GM23338 (cell line): ENCODE measurements around the gene DPEP3. TPM values are rescaled to one million over a fixed set of nuclear protein-coding genes. Genes with fewer than 3 reads are reported as not detected.

Experiments
- ATAC-seq: fragments of 200-7000 bp; cut with Tn5 transposase; 3 replicates; pipeline ENCODE4 v1.9.1; 2020
- DNase-seq: peaks from one replicate; pipeline ENCODE4 v3.0.0-alpha.2; 2015; ENCODE audit warnings: low spot score
- H2AFZ ChIP-seq: fragments of 200-600 bp; sonication (generic); 2 replicates; pipeline ENCODE4 v1.8.0; 2016; ENCODE audit warnings: antibody characterized with exemption, mild to moderate bottlenecking, moderate library complexity
- H3F3A ChIP-seq: fragments of 200-600 bp; sonication (generic); replicated peaks from 2 replicates; pipeline ENCODE4 v1.8.0; 2017; ENCODE audit warnings: antibody characterized with exemption, mixed run types, low read depth
- H3K27ac ChIP-seq: fragments of 200-600 bp; sonication (generic); 2 replicates; pipeline ENCODE4 v1.6.1; 2016; ENCODE audit warnings: low read depth
- H3K27me3 ChIP-seq: fragments of 200-600 bp; sonication (generic); 2 replicates; pipeline ENCODE4 v1.8.0; 2016; ENCODE audit warnings: mild to moderate bottlenecking, mixed run types, moderate library complexity; ENCODE audit not compliant: insufficient read depth
- H3K36me3 ChIP-seq: fragments of 200-600 bp; sonication (generic); 2 replicates; pipeline ENCODE4 v1.8.0; 2016; ENCODE audit warnings: mild to moderate bottlenecking; ENCODE audit not compliant: insufficient read depth
- H3K4me1 ChIP-seq: fragments of 200-600 bp; sonication (generic); 2 replicates; pipeline ENCODE4 v1.8.0; 2016; ENCODE audit warnings: mild to moderate bottlenecking, moderate library complexity; ENCODE audit not compliant: insufficient read depth
- H3K4me2 ChIP-seq: fragments of 200-600 bp; sonication (generic); 2 replicates; pipeline ENCODE4 v1.7.1; 2017; ENCODE audit warnings: mixed run types
- H3K4me3 ChIP-seq: fragments of 200-600 bp; sonication (generic); 2 replicates; pipeline ENCODE4 v1.6.1; 2016; ENCODE audit warnings: mixed run types
- H3K79me2 ChIP-seq: fragments of 200-600 bp; sonication (generic); replicated peaks from 2 replicates; pipeline ENCODE4 v1.8.0; 2017; ENCODE audit warnings: mild to moderate bottlenecking; ENCODE audit not compliant: insufficient read depth
- H3K9me2 ChIP-seq: fragments of 200-600 bp; sonication (generic); 2 replicates; pipeline ENCODE4 v1.8.0; 2017; ENCODE audit not compliant: insufficient read depth
- H4K20me1 ChIP-seq: fragments of 200-600 bp; sonication (generic); replicated peaks from 2 replicates; pipeline ENCODE4 v1.8.0; 2017; ENCODE audit warnings: mild to moderate bottlenecking; ENCODE audit not compliant: insufficient read depth
- H3K27ac Mint-ChIP-seq: 2 replicates; pipeline ENCODE4 v1.8.0; 2020; ENCODE audit warnings: inconsistent platforms, mild to moderate bottlenecking, moderate library complexity, mixed read lengths
- H3K27me3 Mint-ChIP-seq: 3 replicates; pipeline ENCODE4 v1.8.0; 2022; ENCODE audit warnings: low read depth, mild to moderate bottlenecking, moderate library complexity, mixed read lengths, inconsistent platforms; ENCODE audit not compliant: insufficient read depth, poor library complexity
- H3K36me3 Mint-ChIP-seq: 3 replicates; pipeline ENCODE4 v1.8.0; 2021; ENCODE audit warnings: low read depth, mild to moderate bottlenecking, inconsistent platforms, moderate library complexity, mixed read lengths
- H3K4me1 Mint-ChIP-seq: 3 replicates; pipeline ENCODE4 v1.8.0; 2020; ENCODE audit warnings: mild to moderate bottlenecking, inconsistent platforms, mixed read lengths
- H3K4me3 Mint-ChIP-seq: 3 replicates; pipeline ENCODE4 v1.8.0; 2021; ENCODE audit warnings: moderate library complexity, mild to moderate bottlenecking, inconsistent platforms, mixed read lengths
- H3K9me3 Mint-ChIP-seq: 3 replicates; pipeline ENCODE4 v1.8.0; 2020; ENCODE audit warnings: moderate library complexity, mild to moderate bottlenecking, inconsistent platforms, mixed read lengths
- CREB1 ChIP-seq: fragments of 250-450 bp; sonication (Bioruptor Pico); IDR thresholded peaks from 2 replicates; pipeline ENCODE4 v1.5.0; 2020; ENCODE audit warnings: low read depth, mild to moderate bottlenecking, moderate library complexity
- ETS1 ChIP-seq: IDR thresholded peaks from 2 replicates; pipeline ENCODE4 v1.6.1; 2016; ENCODE audit warnings: antibody characterized with exemption
- EZH2 ChIP-seq: fragments of 200-600 bp; sonication (generic); IDR thresholded peaks from one replicate; pipeline ENCODE4 v1.8.0; 2017; ENCODE audit warnings: antibody characterized with exemption, mild to moderate bottlenecking, low read depth; ENCODE audit not compliant: unreplicated experiment
- EZH2phosphoT487 ChIP-seq: fragments of 200-600 bp; sonication (generic); IDR thresholded peaks from one replicate; pipeline ENCODE4 v1.8.1; 2018; ENCODE audit warnings: antibody characterized with exemption; ENCODE audit not compliant: unreplicated experiment
- JUNB ChIP-seq: IDR thresholded peaks from one replicate; pipeline ENCODE4 v1.6.1; 2016; ENCODE audit warnings: antibody characterized with exemption; ENCODE audit not compliant: unreplicated experiment
- NANOG ChIP-seq: IDR thresholded peaks from 2 replicates; pipeline ENCODE4 v1.6.1; 2016; ENCODE audit warnings: antibody characterized with exemption, borderline replicate concordance
- POLR2AphosphoS5 ChIP-seq: IDR thresholded peaks from 2 replicates; pipeline ENCODE4 v1.6.1; 2016; ENCODE audit warnings: antibody characterized with exemption, low read depth
- REST ChIP-seq: IDR thresholded peaks from one replicate; pipeline ENCODE4 v1.6.1; 2018; ENCODE audit warnings: antibody characterized with exemption; ENCODE audit not compliant: unreplicated experiment
- STAT1 ChIP-seq: IDR thresholded peaks from one replicate; pipeline ENCODE4 v1.6.1; 2016; ENCODE audit warnings: antibody characterized with exemption; ENCODE audit not compliant: unreplicated experiment
- ZNF114 ChIP-seq: fragments of 250-450 bp; sonication (Bioruptor Pico); IDR thresholded peaks from 2 replicates; pipeline ENCODE4 v1.5.0; 2020; ENCODE audit warnings: mild to moderate bottlenecking, moderate library complexity
- ZNF331 ChIP-seq: fragments of 250-450 bp; sonication (Bioruptor Pico); IDR thresholded peaks from 2 replicates; pipeline ENCODE4 v1.5.0; 2020; ENCODE audit warnings: low read depth, mild to moderate bottlenecking, moderate library complexity
- polyA plus RNA-seq: library from polyadenylated mRNA; unstranded; fragments of >200 nt; fragmentation: Nextera tagmentation; extraction: Ambion mirVana; gene quantifications from 2 replicates; pipeline ENCODE4 v1.2.1, GENCODE V29; 2016
- total RNA-seq: library from RNA; depleted of rRNA; stranded (reverse); fragments of >200 nt; shearing (Covaris generic); gene quantifications from 2 replicates; pipeline ENCODE4 v1.2.3, GENCODE V29; 2014
- TF ChIP-seq, protein P1 (sequence below), 2 experiments: fragments of 200-600 bp in 1 of 2; sonication (generic) in 1 of 2; conservative IDR thresholded peaks; 2 replicates each; pipeline versions ENCODE4 v1.5.1 to v1.6.1; 2016 to 2017; ENCODE audit warnings: antibody characterized with exemption in 2 of 2, low read depth in 2 of 2, mild to moderate bottlenecking in 2 of 2, moderate library complexity in 1 of 2
- TF ChIP-seq, protein P2 (sequence below): fragments of 250-450 bp; sonication (Bioruptor Pico); IDR thresholded peaks from 2 replicates; pipeline ENCODE4 v1.5.0; 2020; ENCODE audit warnings: mild to moderate bottlenecking, moderate library complexity

The DPEP3 gene
- total and polyA plus RNA-seq, 2 experiments from 2014 or later: 8.8 to 18.4 TPM

DNA sequence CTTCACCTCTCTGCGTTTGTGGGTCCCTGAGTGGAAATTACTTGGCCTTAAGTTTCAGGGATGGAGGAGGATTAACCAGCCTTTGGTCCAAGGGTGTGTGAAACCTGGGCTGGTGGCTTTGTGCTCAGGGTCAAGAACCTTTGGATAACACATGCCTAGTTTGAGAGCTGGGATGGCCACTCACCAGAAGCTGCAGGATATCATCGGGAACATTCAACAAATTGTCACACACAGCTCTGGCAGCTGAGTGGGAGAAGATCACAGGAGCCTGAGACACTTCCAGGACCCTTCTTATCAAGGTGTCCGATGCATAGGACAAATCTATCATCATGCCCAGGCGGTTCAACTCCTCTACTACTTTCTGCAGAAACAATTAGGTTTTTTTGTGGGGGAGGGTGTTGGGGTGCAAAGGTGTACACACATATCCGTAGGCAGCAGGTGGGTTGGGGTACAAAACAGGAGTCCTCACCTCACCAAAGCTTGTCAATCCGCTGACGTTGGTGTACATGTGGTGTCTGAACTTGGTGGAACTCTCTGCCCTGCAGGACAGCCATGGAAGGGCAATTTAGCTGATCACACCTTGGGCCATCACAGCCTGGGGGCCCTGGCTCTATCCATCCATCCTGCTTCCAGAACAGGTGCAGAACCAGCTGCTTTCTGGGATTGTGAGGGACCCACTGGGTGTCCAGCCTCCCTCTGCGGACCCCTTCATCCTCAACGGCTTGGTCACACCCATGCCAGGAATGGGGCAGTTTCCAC is 2.7 kb downstream of the DPEP3 start:
- TF ChIP-seq, protein P1, sequence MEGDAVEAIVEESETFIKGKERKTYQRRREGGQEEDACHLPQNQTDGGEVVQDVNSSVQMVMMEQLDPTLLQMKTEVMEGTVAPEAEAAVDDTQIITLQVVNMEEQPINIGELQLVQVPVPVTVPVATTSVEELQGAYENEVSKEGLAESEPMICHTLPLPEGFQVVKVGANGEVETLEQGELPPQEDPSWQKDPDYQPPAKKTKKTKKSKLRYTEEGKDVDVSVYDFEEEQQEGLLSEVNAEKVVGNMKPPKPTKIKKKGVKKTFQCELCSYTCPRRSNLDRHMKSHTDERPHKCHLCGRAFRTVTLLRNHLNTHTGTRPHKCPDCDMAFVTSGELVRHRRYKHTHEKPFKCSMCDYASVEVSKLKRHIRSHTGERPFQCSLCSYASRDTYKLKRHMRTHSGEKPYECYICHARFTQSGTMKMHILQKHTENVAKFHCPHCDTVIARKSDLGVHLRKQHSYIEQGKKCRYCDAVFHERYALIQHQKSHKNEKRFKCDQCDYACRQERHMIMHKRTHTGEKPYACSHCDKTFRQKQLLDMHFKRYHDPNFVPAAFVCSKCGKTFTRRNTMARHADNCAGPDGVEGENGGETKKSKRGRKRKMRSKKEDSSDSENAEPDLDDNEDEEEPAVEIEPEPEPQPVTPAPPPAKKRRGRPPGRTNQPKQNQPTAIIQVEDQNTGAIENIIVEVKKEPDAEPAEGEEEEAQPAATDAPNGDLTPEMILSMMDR (conservative IDR thresholded peaks at IDR 0.05; ENCODE audit: low read depth in 2 of 2): no peak
- TF ChIP-seq REST: no peak
- TF ChIP-seq ZNF331 (CRISPR knock-in tag): no peak
- no peak for TF ChIP-seq STAT1
- no peak for TF ChIP-seq ZNF114 (CRISPR knock-in tag)
- TF ChIP-seq EZH2phosphoT487: no peak
- TF ChIP-seq, protein P2, sequence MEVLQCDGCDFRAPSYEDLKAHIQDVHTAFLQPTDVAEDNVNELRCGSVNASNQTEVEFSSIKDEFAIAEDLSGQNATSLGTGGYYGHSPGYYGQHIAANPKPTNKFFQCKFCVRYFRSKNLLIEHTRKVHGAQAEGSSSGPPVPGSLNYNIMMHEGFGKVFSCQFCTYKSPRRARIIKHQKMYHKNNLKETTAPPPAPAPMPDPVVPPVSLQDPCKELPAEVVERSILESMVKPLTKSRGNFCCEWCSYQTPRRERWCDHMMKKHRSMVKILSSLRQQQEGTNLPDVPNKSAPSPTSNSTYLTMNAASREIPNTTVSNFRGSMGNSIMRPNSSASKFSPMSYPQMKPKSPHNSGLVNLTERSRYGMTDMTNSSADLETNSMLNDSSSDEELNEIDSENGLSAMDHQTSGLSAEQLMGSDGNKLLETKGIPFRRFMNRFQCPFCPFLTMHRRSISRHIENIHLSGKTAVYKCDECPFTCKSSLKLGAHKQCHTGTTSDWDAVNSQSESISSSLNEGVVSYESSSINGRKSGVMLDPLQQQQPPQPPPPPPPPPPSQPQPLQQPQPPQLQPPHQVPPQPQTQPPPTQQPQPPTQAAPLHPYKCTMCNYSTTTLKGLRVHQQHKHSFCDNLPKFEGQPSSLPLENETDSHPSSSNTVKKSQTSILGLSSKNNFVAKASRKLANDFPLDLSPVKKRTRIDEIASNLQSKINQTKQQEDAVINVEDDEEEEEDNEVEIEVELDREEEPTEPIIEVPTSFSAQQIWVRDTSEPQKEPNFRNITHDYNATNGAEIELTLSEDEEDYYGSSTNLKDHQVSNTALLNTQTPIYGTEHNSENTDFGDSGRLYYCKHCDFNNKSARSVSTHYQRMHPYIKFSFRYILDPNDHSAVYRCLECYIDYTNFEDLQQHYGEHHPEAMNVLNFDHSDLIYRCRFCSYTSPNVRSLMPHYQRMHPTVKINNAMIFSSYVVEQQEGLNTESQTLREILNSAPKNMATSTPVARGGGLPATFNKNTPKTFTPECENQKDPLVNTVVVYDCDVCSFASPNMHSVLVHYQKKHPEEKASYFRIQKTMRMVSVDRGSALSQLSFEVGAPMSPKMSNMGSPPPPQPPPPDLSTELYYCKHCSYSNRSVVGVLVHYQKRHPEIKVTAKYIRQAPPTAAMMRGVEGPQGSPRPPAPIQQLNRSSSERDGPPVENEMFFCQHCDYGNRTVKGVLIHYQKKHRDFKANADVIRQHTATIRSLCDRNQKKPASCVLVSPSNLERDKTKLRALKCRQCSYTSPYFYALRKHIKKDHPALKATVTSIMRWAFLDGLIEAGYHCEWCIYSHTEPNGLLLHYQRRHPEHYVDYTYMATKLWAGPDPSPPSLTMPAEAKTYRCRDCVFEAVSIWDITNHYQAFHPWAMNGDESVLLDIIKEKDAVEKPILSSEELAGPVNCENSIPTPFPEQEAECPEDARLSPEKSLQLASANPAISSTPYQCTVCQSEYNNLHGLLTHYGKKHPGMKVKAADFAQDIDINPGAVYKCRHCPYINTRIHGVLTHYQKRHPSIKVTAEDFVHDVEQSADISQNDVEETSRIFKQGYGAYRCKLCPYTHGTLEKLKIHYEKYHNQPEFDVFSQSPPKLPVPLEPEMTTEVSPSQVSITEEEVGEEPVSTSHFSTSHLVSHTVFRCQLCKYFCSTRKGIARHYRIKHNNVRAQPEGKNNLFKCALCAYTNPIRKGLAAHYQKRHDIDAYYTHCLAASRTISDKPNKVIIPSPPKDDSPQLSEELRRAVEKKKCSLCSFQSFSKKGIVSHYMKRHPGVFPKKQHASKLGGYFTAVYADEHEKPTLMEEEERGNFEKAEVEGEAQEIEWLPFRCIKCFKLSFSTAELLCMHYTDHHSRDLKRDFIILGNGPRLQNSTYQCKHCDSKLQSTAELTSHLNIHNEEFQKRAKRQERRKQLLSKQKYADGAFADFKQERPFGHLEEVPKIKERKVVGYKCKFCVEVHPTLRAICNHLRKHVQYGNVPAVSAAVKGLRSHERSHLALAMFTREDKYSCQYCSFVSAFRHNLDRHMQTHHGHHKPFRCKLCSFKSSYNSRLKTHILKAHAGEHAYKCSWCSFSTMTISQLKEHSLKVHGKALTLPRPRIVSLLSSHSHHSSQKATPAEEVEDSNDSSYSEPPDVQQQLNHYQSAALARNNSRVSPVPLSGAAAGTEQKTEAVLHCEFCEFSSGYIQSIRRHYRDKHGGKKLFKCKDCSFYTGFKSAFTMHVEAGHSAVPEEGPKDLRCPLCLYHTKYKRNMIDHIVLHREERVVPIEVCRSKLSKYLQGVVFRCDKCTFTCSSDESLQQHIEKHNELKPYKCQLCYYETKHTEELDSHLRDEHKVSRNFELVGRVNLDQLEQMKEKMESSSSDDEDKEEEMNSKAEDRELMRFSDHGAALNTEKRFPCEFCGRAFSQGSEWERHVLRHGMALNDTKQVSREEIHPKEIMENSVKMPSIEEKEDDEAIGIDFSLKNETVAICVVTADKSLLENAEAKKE (CRISPR knock-in tag): no peak
- no peak for TF ChIP-seq POLR2AphosphoS5
- TF ChIP-seq EZH2: no peak
- TF ChIP-seq CREB1 (CRISPR knock-in tag): no peak
- TF ChIP-seq JUNB: no peak
- TF ChIP-seq ETS1: no peak
- TF ChIP-seq NANOG: no peak
- H3K4me1 ChIP-seq: no peaks in the 10 kb centered on the region
- H3F3A ChIP-seq: no peaks in the 10 kb centered on the region
- DNase-seq: no peak
- Mint-ChIP-seq H3K4me1 (no peaks in the 10 kb centered on the region; the same call in 2 of the 3 replicates), H3K9me3 (peaks cover 3% of the 10 kb centered on the region), H3K4me3 (no peak overlapping the region), H3K27me3 (peaks cover 9% of the 10 kb centered on the region), H3K36me3 (no peaks in the 10 kb centered on the region), H3K27ac (no peak overlapping the region)
- no peak overlapping the region for H2AFZ ChIP-seq
- no peaks in the 10 kb centered on the region for H3K36me3 ChIP-seq
- no peaks in the 10 kb centered on the region for H3K9me2 ChIP-seq
- H3K4me3 ChIP-seq: no peak overlapping the region
- H3K27ac ChIP-seq: no peak overlapping the region
- ATAC-seq: no peak
- no peaks in the 10 kb centered on the region for H3K27me3 ChIP-seq
- no peak overlapping the region for H3K4me2 ChIP-seq
- no peaks in the 10 kb centered on the region for H3K79me2 ChIP-seq
- no peaks in the 10 kb centered on the region for H4K20me1 ChIP-seq
